LNCaP clone FGC (cell line): Measurements from ENCODE around the gene HIVEP3.

Source experiments
- DNase-seq: peaks from one replicate; pipeline ENCODE4 v3.0.0-alpha.2; 2011; ENCODE audit warnings: low read depth
- H3K4me3 ChIP-seq: 2 replicates; pipeline ENCODE4 v1.5.1; 2011; ENCODE audit warnings: mild to moderate bottlenecking, low read depth, low read length, control low read depth
- TF ChIP-seq, protein P1 (sequence below): IDR thresholded peaks from 2 replicates; pipeline ENCODE4 v1.5.1; 2012; ENCODE audit warnings: mild to moderate bottlenecking; ENCODE audit not compliant: control insufficient read depth, insufficient read depth; ENCODE audit errors: extremely low read depth

The HIVEP3 gene

DNA sequence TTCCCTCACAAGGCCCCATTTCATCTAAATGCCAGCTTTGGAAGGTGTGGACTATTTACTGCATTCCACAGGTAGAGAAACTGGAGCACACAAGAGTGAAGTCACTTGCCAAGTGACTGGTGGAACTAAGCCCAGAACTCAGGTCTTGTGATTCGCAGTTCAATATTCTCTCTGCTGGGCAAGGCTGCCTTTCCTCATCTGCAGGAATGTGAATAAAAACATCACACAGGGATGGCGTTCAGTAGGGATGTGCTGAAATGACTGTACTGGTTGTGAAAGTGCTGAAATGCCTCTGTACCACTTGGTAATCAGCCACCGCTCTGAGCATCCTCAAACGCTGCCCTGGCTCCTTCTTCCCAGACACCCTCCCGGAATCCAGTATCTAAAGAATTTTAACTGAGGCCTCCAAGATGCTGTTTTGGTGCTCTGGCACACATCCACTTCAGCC lies 145.6 kb downstream of the HIVEP3 start:
- H3K4me3 ChIP-seq = no peak overlapping the region
- TF ChIP-seq, protein P1, sequence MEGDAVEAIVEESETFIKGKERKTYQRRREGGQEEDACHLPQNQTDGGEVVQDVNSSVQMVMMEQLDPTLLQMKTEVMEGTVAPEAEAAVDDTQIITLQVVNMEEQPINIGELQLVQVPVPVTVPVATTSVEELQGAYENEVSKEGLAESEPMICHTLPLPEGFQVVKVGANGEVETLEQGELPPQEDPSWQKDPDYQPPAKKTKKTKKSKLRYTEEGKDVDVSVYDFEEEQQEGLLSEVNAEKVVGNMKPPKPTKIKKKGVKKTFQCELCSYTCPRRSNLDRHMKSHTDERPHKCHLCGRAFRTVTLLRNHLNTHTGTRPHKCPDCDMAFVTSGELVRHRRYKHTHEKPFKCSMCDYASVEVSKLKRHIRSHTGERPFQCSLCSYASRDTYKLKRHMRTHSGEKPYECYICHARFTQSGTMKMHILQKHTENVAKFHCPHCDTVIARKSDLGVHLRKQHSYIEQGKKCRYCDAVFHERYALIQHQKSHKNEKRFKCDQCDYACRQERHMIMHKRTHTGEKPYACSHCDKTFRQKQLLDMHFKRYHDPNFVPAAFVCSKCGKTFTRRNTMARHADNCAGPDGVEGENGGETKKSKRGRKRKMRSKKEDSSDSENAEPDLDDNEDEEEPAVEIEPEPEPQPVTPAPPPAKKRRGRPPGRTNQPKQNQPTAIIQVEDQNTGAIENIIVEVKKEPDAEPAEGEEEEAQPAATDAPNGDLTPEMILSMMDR = no peak
- peak; percentile 54 for DNase-seq

DNA sequence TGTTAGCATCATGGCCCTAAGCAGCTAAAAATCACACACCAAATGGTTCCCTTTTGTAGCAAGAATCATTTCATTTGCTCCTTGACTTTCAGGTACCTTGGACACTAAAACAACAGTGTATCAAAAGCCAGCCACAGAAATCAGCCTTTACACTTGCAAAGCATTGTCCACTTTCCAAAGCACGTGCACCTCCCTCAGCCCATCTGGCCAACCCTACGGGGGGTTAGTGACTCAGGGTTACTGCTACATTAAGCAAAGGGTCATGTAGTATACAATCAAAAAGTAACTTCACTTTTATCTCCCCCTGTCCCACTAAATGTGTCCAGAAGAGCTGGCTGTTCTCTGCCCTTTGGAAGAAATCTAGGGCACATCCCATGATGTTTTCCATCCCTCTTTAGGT lies 149.7 kb downstream of the HIVEP3 start:
- H3K4me3 ChIP-seq = no peak overlapping the region
- TF ChIP-seq, protein P1 = no peak
- no peak for DNase-seq

DNA sequence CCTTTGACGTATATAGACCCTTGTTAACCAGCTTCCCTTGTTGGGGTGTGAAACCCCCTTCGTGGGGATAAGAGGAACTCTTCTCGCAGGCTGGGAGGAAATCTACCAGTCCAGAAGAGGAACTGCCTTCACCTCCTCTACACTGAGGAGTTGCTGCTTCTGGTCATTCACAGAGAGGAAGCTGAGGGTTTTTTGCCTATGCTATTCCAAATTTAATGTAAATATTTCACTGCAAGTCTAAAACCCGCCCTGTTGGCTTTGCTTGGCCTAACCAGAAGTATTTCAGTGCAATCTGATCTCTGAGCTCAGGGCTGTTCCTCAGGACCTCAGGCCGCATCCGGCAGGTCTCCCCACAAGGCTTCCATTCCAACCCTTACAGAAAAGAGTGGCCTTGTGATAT lies 150.1 kb downstream of the HIVEP3 start:
- TF ChIP-seq, protein P1 = no peak
- no peak for DNase-seq
- H3K4me3 ChIP-seq = no peak overlapping the region

DNA sequence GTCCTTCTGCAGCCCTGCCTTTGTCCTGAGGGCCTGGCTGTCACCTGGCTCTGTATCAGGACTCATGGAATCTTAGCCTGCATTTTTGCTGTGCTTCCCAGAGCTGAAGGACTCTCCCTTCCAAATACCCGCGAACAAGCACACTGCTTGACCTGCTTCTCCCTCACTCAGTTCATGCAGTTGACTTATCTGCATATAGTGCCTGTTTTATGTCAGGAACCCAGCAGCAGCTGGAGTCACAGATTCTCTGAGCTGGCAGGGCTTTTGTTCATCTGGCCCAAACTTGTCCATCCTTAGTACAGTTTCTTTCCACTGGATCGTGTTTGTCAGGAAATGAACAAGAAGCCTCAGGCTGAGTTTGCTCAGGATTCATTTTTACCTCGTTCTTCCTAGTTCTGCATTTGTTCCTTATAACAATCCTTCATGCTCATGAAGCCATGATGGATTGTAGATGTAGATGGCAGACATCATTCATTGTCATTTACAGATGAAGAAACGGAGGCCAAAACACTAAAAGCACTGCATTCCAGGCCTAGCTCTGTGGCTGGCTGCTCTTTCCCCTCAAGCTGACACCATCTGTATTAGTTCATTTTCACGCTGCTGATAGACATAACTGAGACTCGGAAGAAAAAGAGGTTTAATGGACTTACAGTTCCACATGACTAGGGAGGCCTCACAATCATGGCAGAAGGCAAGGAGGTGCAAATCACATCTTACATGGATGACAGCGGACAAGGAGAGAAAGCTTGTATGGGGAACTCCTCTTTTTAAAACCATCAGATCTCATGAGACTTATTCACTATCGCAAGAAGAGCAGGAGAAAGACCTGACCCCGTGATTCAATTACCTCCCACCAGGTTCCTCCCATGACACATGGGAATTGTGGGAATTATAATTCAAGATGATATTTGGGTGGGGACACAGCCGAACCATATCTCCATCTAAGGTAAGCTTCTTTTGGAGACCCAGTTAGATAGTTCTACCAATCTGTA lies 150.9 kb downstream of the HIVEP3 start:
- no peak for DNase-seq
- TF ChIP-seq, protein P1 = no peak
- H3K4me3 ChIP-seq = no peak overlapping the region

DNA sequence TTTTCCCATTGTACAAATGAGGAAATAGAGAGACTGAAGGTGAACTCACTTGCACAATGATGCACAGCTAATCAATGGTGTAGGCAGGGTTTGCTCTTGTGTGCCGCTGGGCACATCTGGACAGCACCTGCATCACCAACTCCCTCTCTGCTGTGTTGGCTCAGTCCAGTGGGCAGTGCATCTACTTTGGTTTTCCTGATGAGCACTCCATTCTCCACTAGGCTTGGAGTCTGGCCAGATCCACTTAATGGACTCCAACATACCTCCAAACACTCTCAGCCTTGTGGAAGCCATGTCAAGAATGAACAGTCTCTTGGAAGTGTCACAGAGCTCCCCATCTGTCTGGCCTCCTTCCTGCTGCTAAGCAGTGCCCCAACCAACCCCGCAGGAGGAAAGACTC lies 152.2 kb downstream of the HIVEP3 start:
- no peak overlapping the region for H3K4me3 ChIP-seq
- no peak for DNase-seq
- TF ChIP-seq, protein P1 = no peak

DNA sequence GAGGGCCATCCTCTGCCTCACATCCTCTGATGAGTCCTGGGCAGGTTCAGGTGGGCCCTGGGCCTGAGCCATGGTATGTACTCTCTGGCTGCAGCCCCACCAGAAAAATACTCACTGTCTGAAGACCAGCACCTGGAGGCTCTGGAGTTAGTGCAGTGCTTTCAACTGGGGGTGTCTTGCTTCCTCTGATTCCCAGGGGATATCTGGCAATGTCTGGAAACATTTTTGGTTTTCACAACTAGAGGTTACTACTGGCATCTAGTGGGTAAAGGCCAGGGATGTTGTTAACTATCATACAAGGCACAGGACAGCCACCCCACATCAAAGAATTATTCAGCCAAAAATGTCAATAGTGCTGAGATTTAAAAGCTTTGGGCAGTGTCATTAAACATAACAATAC lies 152.7 kb downstream of the HIVEP3 start:
- no peak for DNase-seq
- TF ChIP-seq, protein P1 = no peak
- no peak overlapping the region for H3K4me3 ChIP-seq
